GM15510 (cell line): ENCODE data around the gene PIN4.

Experiments
- POLR2A ChIP-seq: IDR thresholded peaks from 3 replicates; pipeline ENCODE4 v1.6.1; 2011; ENCODE audit warnings: borderline replicate concordance; ENCODE audit not compliant: insufficient read length; ENCODE audit errors: extremely low read depth

Gene PIN4

DNA sequence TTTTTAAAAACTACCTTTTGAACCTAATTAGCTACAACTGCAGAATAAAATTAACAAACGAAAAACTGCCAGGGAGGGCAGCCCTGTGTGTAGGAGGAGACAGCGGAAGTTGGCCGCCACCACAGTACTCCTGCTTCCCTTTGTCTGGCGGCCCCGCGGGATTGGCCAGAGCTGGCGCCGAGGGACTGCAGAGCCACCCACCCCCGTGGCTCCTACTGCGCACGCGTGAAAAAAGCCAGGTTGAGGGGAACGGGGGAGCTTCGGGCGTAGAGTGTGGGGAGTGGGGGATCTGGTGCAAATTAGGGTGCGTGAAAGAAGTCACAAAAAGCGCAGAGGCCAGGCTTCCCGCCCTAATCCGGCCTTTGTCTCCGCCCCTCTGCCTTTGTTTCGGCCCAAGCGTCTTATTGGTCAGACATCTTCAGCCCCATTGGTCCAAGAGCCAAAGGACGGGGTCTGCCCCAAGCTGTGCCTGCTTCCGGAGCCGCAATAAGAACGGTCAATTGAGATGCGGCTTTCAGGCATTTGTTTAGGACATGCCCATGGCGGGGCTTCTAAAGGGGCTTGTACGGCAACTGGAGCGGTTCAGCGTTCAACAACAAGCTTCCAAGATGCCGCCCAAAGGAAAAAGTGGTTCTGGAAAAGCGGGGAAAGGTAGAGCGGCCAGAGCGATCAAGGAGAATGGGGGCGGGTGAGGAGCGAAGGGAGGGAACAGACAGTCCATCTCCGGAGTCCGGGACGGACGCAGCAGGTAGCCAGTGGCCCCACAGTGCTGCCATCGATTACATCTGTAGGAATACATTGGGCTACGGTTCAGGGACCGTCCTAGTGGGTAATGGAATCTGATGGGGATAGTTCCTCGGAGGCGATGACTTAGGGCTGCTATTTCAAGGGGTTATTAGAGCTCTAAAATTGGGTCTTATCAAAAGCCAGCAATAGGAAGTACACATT, at the start of gene PIN4:
Gene PIN4, plus strand, starts transcription at position 580 of the 948 bp plus-strand sequence. Its CDS starts 29 bp downstream, at position 609.
- TF ChIP-seq POLR2A: no peak

DNA sequence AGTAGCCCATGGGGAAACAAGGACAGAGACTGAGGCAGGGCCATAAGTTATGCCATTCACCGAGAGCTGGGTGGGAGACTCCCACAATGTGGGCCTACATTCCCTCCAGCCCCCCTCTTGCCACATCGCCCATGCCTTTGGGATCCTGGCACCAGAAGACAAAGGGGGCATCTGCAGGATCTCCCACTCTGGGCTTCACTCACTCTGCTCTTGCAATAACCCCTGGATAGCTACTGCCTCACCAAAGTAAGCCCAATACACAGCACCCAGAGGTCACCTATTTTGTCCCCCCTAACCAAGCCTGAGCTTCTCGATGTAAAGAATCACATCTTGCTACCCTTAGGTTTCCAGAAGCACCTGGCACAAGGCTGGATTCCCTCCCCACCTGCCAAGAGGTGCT, 49.1 kb upstream of the PIN4 start:
- TF ChIP-seq POLR2A: no peak

DNA sequence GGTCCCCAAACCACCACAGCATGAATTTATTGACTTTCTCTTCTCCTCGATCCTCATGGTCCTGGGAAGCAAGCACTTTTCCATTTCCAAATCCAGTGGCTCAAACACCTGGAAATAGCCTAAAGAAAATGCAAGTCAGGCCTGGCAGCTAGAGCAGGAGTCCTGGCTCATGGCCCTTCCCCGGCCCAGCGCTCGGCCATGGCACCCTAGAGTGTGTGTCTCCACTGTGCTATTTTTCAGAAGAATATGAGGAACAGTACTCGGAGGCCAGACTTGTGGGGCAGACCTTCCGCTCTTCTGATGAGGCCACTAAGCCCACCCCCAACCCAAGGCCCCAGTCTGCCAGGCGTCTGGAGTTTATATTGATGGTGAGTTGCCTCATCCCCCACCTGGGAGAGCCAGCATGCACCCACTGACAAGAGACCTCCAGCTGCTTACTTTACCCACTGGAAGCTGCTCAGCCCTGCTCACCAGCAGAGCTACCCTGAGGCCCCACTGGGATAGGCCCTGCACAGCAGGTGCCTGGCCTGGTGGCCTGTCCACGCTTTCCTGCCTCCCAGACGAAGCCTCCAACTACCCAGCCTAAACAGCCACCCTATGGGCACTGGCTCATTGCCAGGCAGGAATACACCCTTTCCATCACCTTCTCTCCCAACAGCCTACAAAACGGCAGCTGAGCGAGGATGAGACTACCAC, 47.6 kb upstream of the PIN4 start:
- no peak for TF ChIP-seq POLR2A

DNA sequence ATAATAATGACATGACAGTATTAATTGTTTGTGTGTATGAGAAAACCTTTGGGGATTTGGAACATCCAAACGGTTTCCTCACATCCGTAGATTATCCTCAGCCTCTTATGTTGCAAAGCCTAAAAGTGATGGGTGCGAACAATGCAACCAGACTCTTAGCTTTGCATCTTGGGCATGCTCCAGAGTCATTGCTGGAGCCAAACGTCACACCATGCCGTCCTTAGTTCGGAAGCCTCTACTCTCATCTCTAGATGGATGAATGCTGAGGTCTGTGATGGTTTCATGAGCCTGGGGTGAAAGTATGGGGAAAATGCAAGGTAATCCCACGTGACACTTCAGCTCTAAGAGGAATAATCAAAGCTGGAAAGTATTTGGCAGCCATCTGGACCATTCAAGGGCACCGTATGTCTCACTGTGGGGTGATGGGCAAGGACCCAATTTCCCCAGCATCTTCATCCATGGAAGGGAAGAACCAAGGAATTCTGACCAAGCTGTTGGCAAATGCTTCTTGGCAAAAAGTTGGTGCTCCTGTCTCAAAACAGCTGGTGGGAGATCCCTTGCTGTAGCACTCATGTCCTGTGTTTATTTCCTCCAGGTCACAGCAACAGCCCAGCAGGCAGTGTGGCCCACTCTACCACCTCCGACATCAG, 43.6 kb upstream of the PIN4 start:
- TF ChIP-seq POLR2A: no peak

DNA sequence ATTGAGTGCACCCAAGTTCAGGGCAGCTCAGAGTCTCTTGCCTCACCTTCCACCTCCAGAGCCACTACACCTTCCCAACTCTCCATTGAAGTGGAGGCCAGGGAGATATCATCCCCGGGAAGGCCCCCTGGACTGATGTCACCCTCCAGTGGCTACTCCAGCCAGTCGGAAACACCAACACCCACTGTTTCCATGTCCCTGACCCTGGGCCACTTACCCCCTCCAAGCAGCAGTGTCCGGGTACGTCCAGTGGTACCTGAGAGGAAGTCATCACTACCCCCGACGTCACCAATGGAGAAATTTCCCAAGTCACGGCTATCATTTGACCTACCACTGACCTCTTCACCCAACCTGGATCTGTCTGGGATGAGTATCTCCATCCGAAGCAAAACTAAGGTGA, 42.0 kb upstream of the PIN4 start:
- no peak for TF ChIP-seq POLR2A

DNA sequence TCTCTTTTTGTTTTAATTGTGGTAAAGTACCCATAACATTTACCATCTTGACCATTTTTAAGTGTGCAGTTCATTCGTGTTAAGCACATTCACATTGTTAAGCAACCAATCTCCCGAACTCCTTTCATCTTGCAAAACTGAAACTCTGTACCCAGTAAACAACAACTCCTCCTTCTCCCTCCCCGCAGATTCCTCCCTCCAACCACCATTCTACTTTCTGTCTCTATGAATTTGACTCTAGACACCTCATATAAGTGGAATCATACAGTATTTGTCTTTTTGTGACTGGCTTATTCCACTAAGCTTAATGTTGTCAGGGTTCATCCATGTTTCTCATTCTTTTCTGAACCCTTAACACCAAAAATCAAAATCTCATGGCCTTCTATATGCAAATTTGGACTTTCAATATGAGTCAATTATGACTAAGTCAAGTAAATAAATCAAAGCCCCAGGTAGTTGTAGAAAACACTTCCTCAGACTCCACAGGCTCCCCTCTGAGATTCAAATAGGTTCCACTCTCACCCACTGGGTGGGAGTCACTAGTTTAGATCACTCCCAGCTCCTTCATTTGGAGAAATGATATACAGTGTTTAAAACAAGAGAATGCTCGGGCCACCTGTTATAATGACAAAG, 40.1 kb upstream of the PIN4 start:
- no peak for TF ChIP-seq POLR2A

DNA sequence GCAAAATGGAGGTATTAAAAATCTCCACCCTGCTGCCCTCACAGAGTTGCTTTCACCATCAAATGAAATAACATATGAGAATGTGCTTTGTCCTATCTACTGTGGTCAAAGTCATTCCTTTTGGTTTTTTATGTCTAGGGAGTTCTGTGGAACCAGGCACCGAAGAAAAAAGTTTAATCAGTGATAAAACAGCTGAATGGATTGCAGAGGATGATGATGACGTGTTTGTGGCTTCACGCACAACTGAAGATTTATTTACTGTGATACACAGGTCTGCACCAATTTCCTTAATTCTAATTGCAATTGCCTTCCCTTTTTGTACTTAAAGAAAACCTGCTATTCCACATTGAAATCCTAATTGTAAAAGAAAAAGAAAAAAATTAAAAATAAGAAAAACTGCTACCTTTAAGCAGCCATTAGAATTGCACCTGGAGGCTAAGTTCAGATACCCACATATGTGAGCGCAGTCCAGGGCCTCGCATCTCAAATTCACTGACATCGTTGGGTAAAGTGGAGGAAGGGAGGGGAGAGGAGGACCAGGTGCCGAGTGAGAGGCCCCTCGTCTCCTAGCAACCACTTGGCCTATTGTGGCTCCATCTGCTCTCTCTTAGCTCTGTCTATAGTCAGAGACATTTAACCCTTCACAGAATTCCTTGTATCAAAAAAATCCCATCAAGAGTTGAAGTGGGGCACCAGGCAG, 39.3 kb upstream of the PIN4 start:
- no peak for TF ChIP-seq POLR2A

DNA sequence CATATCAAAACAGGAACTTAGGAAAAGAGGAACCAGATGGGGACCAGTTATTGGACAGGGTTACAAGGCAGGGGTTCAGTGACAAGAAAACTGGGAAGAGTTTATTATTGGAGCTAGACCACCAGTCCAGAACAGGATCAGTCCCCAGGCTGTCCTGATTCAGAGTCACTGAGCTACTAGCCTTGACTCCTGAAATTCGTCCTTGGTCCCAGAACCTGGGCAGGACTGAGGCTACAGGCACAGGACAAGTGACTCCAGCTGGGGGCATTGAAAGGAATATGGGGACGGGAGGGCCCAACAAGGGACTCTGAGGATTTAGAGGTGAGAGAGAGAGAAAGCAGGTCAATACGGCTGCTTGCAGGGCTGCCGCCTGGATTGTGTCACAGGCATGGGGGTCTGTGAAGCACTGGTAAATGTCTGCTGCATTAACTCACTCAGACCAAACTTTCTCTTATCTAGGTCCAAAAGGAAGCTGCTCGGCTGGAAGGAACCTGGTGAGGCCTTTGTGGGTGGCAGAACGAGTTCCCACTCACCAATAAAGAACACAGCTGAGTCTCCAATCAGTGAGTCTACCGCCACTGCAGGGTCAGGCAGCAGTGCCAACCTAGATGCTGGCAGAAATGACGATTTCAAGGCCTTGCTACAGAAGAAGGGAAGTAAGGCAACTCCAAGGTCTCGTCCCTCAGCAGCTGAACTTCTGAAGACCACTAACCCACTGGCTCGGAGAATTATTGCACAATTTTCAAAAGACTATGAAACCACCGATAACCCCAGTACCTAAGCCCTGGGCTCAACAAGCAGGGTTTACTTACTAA, 38.6 kb upstream of the PIN4 start:
- no peak for TF ChIP-seq POLR2A

DNA sequence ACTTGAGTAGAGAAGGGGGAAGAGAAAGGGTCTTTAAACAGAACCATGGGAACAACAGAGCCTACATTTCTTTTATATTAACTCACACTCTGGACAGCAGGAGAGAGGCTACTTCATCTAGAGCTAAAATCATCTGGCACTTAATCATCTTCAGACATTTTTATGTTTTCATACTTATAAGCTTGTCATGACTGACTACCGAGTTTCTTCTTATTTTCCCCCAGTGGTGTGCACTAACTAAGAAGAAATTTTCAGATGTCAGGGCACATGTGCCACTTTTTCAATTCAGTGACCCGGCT, 38.0 kb upstream of the PIN4 start:
- no peak for TF ChIP-seq POLR2A

DNA sequence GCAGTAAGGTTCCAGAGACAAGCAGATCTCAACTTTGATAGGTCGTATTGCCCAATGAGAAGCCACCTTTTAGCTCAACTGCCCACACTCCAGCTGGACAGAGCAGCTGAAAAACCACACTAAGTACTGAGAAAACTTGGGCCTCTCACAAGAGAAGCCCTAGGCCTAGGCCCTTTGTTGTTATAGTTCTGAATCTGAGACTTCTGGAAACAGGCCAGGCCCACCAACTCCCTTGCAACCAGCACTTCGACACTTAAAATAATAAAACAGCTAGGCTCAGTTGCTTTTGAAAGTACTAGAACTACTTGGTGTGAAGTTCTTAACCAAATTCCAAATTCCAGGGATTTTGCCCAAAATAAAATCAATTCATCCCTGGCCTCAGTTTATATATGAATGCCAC, 36.4 kb upstream of the PIN4 start:
- no peak for TF ChIP-seq POLR2A

DNA sequence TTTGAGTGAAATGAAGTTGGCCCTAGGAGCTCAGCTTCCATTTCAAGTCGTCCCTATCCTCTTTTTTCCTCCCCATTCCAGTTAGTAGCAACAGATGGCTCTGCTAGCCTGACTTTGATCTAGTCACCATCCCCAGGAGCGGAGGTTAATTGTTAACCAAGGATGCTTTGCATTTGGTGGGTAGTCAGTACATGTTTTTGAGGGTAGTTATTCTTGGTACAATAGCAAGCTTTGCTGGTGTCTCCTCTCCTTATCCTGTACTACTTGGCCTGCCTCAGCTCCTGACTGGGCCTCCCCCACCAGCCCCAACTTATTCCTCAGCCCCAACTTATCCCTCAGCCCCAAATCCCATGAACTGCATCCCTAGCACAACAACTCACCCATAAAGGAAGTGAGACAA, 35.0 kb upstream of the PIN4 start:
- TF ChIP-seq POLR2A: no peak

DNA sequence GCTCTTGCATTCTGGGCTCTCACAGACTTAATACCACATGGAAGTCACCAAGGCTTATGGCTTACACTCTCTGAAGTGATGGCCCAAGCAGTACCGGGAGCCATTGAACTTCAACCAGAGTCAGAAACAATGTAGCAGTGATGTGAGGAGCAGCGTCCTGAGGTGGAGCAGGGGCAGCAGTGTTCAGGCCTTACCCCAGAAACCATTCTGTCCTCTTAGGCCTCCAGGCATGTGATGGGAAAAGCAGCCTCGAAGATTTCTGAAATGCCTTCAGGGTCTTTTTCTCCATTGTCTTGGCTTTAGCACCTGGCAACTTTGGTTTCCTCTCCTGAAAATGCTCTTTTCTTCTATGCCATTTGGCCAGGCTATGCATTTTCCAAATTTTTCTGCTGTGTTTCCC, 22.8 kb upstream of the PIN4 start:
- TF ChIP-seq POLR2A: no peak

DNA sequence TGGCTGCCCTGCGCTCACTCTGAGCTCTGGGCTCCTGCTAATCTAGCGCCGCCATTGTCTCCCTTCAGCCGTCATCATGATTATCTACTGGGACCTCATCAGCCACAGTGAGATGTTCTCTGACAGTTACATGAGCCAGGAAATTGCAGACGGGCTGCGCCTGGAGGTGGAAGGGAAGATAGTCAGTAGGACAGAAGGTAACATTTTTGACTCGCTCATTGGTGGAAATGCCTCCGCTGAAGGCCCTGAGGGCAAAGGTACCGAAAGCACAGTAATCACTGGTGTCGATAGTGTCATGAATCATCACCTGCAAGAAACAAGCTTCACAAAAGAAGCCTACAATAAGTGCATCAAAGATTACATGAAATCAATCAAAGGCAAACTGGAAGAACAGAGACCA, 21.8 kb upstream of the PIN4 start:
- TF ChIP-seq POLR2A: no peak

DNA sequence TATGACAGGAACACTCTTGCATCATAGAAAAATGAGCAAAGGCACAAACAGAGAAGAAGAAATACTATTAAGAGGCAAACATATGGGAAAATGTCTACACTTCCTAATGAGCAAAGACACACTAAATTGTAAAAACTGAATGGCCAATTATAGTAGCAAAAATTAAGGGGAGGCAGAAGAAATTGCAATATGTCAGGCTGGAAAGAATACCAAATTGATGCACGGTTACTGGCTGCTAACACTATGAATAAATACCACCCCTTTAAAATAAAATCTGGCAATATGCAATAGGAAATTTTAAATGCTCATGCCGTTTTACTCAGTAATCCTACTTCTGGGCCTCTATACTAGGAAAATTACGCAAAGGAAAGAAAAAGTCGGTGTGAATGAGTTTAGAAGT, 16.0 kb upstream of the PIN4 start:
- no peak for TF ChIP-seq POLR2A
